ENCODE data around the gene ST3GAL6.

The ST3GAL6 gene

GRCh38 chr3:98788651-98789050, 25.5 kb downstream of the ST3GAL6 start:
- in situ Hi-C loops (cut with MboI; ENCODE audit: low sequenced_read_pairs, unreplicated experiment), result no loop called here
- DNase-seq (ENCODE audit: low spot score), result no peak
- no peak for TF ChIP-seq CTCF (IDR thresholded peaks at IDR 0.05; ENCODE audit: borderline replicate concordance, control extremely low read depth, extremely low read depth, insufficient read depth, missing control alignments)

- in situ Hi-C loops (cut with MboI; ENCODE audit: low sequenced_read_pairs, unreplicated experiment), result no loop called here
- DNase-seq (ENCODE audit: low spot score), result no peak
- no peak for TF ChIP-seq CTCF (IDR thresholded peaks at IDR 0.05; ENCODE audit: borderline replicate concordance, control extremely low read depth, extremely low read depth, insufficient read depth, missing control alignments)
Measured at GRCh38 chr3:98791341-98792325, 28.5 kb downstream of the ST3GAL6 start.

- in situ Hi-C loops (cut with MboI; ENCODE audit: low sequenced_read_pairs, unreplicated experiment), result no loop called here
- DNase-seq (ENCODE audit: low spot score), result no peak
- no peak for TF ChIP-seq CTCF (IDR thresholded peaks at IDR 0.05; ENCODE audit: borderline replicate concordance, control extremely low read depth, extremely low read depth, insufficient read depth, missing control alignments)
Measured at GRCh38 chr3:98793971-98794370, 30.8 kb downstream of the ST3GAL6 start.

- no peak for DNase-seq (ENCODE audit: low spot score)
- in situ Hi-C loops (cut with MboI; ENCODE audit: low sequenced_read_pairs, unreplicated experiment), result no loop called here
Measured at GRCh38 chr3:98796334-98796733, 33.2 kb downstream of the ST3GAL6 start.

GRCh38 chr3:98797905-98798304, 34.8 kb downstream of the ST3GAL6 start:
- in situ Hi-C loops (cut with MboI; ENCODE audit: low sequenced_read_pairs, unreplicated experiment), result no loop called here
- DNase-seq (ENCODE audit: low spot score), result no peak
- TF ChIP-seq CTCF (IDR thresholded peaks at IDR 0.05; ENCODE audit: borderline replicate concordance, control extremely low read depth, extremely low read depth, insufficient read depth, missing control alignments), result no peak

More at GRCh38 chr3:98796334-98796733, 33.2 kb downstream of the ST3GAL6 start:
- TF ChIP-seq CTCF (IDR thresholded peaks at IDR 0.05; ENCODE audit: borderline replicate concordance, control extremely low read depth, extremely low read depth, insufficient read depth, missing control alignments), result no peak

- DNase-seq (ENCODE audit: low spot score), result no peak
- no peak for TF ChIP-seq CTCF (IDR thresholded peaks at IDR 0.05; ENCODE audit: borderline replicate concordance, control extremely low read depth, extremely low read depth, insufficient read depth, missing control alignments)
- in situ Hi-C loops (cut with MboI; ENCODE audit: low sequenced_read_pairs, unreplicated experiment), result no loop called here
Measured at GRCh38 chr3:98798820-98799219, 35.7 kb downstream of the ST3GAL6 start.

Data from GM13976 (cell line).